Stimulated activated CD4-positive, alpha-beta T cell treated with anti-CD3 and anti-CD28 coated beads, Interleukin-1b, Interleukin-23, amount 100 ng/mL, for 24 hours (primary cell): ENCODE results near the gene MICAL2.
"Not testable (repeated sequence)": the region's sequence is repeated elsewhere in the genome, so short reads cannot be mapped to it uniquely, and the experiment has no call there.

Experiments used
- DNase-seq, 4 experiments: peaks; one replicate each; pipeline ENCODE4 v3.0.0-alpha.2; 2020; ENCODE audit warnings: low read depth in 4 of 4, low spot score in 1 of 4

Gene MICAL2

GRCh38 chr11:12131943-12132789, 21.8 kb downstream of the MICAL2 start:
- no peak for DNase-seq

DNA sequence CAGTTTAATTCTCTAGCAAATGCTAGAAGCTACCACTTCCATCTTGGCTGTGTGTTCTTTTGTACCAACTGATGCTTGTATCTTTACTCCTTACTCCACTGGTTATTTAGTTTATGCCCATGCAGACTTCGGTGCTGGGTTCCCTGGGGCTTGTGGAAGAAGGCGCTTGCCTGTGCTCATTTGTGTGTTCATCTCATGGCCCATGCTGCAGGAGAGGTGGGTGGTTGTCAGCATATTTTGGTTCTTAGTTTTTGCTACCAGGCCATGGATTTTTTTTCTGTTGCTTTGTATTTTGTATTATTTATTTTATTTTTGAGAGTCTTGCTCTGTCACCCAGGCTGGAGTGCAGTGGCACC, 22.4 kb downstream of the MICAL2 start:
- DNase-seq = no peak

- DNase-seq = no peak
These were observed 23.3 kb downstream of the MICAL2 start for GRCh38 chr11:12133547-12134235.

DNA sequence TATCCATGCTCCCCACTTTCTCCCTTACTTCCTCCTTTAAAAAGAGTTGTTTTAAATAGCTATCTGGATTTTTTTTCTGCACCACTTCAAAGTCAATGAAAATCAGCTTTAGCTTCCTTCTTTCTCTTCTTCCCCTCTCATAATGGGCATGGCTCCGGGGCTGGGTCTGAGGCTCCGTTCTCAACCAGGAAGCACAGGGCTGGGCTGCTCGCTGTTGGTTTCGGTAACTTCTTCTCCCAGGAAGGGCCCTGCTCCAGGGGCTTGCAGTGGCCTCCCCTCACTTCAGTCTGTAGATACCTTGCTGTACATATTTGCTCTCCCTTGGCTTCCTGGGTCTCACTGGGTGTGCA, 23.8 kb downstream of the MICAL2 start:
- DNase-seq = no peak

- DNase-seq = no peak
These were observed 24.8 kb downstream of the MICAL2 start for GRCh38 chr11:12135185-12135584.

GRCh38 chr11:12137005-12137690, 26.8 kb downstream of the MICAL2 start:
- DNase-seq = no peak

DNA sequence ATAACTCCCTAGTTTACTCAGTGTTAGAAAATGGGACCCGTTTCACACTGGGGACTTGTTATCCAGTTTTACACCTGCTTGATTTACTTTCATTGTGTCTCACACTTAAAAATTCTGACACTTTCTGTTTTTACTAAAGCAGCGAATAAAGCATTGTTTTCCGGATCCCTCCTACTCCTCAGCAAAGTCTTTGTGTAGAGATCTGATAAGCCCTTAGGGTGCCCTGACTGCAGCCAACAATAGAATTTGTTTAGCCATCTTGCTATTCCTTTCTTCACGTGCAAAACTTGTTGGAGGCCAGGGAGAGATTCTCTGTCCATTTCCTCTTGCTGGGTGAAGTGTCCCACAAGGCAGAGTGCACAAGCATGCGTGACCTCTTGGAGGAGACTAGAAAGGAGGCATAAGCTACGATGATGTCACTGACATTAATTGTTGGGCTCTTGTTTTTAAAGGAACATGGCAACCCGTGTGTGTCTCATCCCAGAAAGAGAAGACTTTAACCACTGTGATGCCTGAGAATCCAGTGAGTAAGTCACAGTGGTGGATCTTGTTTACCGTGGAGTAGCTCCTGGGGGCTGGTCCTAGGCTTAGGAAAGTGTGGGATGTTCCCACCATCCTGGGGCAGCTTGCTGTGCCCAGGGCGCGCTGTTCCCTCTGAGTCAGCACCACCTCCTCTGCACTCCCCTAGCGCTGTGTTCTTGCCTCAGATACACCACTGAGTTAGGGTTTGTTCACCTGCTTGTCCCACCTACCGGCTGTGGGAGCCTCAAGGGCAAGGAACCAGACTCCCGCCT, 27.7 kb downstream of the MICAL2 start:
- no peak for DNase-seq

GRCh38 chr11:12139144-12139881, 28.9 kb downstream of the MICAL2 start:
- no peak for DNase-seq

DNA sequence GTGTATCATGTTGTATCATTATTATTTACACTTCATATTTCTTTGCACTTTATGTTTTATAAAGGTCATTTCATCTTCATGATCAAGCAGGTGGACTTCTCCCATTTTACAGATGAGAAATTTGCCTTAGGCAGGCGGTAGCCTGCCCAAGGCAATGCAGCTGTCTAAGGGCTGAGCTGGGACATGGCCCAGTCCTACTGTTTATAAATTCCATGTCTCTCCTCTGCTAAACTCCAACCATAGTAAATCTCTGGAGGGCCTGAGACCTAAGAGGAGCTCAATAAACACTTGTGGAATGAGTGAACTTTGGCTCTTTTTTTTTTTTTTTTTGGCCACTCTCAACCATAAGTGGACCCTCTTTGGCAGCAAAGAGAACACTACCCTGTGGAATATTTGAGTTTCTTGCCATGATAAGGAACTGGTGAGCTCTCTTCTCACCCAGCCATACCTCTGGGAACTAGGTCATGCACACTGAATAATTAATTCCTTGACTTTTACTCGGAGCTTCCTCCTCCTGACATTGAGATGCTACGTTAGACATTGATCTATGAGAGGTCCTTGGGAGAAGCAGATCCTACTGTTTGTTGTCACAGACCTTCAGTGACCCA, 29.9 kb downstream of the MICAL2 start:
- no peak for DNase-seq

DNA sequence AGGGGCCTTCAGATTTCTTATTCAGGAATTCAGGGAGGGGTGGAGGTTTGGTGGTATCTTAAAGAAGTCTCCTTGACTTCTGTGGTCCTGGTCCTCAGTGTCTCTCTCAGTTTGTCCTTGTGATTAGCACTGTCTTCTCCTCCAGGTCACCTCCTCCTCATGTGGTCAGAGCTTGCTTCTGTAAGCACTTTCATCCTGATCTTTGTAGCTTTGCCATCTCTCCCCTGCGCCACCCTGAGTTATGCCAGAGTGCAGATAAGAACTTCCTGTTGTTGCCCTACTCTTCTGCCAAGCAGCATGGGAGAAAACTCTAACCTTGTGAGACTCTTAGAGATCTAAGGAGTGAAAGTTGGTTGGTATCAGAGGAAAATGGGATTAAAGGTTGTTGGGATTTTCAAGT, 30.9 kb downstream of the MICAL2 start:
- DNase-seq = no peak

GRCh38 chr11:12142176-12142575, 31.8 kb downstream of the MICAL2 start:
- no peak for DNase-seq

DNA sequence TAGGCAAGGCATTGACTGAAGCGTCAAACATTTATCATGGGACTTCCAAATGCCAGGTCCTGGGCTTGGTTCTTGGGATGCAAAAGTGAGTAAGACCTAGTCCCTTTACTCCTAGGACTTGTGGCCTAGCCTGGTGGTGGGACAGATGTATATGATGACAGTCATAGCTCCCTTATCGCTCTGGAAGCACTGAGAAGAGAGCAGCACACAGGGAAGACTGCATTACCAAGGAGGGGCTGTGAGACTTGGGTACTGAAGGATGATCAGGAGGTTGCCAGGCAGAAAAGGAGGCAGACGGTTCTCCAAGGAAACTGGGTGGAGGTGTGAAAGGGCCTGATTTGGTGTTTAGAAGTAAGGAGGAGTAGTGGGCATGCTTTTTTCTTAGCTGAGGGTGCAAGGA, 32.5 kb downstream of the MICAL2 start:
- no peak for DNase-seq

- DNase-seq = no peak
These were observed 33.3 kb downstream of the MICAL2 start for GRCh38 chr11:12143461-12144258.

- no peak for DNase-seq
These were observed 34.2 kb downstream of the MICAL2 start for GRCh38 chr11:12144330-12145174.

DNA sequence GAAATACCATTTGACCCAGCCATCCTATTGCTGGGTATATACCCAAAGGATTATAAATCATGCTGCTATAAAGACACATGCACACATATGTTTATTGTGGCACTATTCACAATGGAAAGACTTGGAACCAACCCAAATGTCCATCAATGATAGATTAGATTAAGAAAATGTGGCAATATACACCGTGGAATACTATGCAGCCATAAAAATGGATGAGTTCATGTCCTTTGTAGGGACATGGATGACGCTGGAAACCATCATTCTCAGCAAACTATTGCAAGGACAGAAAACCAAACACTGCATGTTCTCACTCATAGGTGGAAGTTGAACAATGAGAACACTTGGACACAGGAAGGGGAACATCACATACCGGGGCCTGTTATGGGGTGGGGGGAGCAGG, 36.3 kb downstream of the MICAL2 start:
- not testable (repeated sequence) for DNase-seq

GRCh38 chr11:12147827-12148226, 37.4 kb downstream of the MICAL2 start:
- DNase-seq = no peak

DNA sequence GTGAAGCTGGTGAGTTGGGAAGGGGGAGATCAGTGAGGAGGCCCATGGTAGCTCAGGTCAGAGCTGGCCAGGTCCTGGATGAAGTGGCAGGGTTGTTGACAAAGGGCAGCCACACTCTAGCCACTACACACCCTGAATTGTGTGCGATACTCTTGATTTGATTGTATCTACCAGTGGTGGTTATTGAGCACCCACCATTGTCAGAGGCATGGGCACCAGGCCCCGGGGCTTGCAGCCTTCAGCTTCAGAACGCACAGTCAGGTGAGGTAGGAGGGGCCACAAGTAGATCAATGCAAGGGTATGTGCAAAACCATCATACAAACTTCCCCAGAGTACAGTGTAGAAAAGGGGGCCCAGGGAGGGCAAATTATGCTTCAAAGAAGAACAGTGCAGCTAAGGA, 38.1 kb downstream of the MICAL2 start:
- DNase-seq = no peak

DNA sequence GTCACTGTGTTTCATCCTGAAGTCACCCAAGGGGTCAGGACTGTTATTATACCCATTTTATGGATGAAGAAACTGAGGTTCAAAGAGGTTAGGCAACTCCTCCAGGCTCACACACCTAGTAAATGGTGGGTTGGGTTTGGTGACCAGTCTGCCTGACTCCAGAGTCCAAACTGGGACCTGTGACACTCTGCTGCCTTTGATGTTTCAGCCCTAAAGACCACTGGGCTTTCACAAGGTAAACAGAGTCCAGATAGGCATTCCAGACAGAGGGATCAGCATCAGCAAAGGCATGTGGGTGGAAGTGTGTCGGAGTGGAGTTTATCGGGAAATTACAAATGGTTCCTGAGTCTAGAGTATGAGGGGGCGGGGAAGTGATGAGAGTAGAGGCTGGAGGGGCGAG, 38.5 kb downstream of the MICAL2 start:
- no peak for DNase-seq
